ENCODE results near the gene TMEM150A. TPM values are rescaled to one million over a fixed set of nuclear protein-coding genes. Genes with fewer than 3 reads are reported as not detected.

The TMEM150A gene
- total RNA-seq, 4 donors from 2014 or later: 5.8 to 13.7 (median 9.5) TPM

- intact Hi-C loops (cut with DNase I; ENCODE audit: low total_unique reads): no loop called here
- peak overlapping the region; percentile 52 for H3K4me3 ChIP-seq (ENCODE audit: low read depth, poor library complexity, severe bottlenecking)
- peak; percentile 72 to 94 for DNase-seq (ENCODE audit: low spot score in 2 of 2)
- no peak for TF ChIP-seq POLR2A (IDR thresholded peaks at IDR 0.05)
- no peak for TF ChIP-seq CTCF (IDR thresholded peaks at IDR 0.05)
- 10 to 25% methylated on average over 12 to 27 of the region's 36 CpGs for WGBS, 2 donors
Observed at GRCh38 chr2:85601771-85602475, 575 bp downstream of the TMEM150A start.

- peak in 1 of 2 donors; percentile 81 for DNase-seq (ENCODE audit: low spot score in 2 of 2)
- 63 to 75% methylated on average over 5 to 6 of the region's 6 CpGs for WGBS, 2 donors
- intact Hi-C loops (cut with DNase I; ENCODE audit: low total_unique reads): no loop called here
- peak overlapping the region; percentile 52 for H3K4me3 ChIP-seq (ENCODE audit: low read depth, poor library complexity, severe bottlenecking)
- TF ChIP-seq POLR2A (IDR thresholded peaks at IDR 0.05) (no peak), CTCF (IDR thresholded peaks at IDR 0.05) (no peak)
Observed at GRCh38 chr2:85600951-85601770, 1.3 kb downstream of the TMEM150A start.

- intact Hi-C loops (cut with DNase I; ENCODE audit: low total_unique reads): no loop called here
- no peak overlapping the region for H3K4me3 ChIP-seq (ENCODE audit: low read depth, poor library complexity, severe bottlenecking)
- DNase-seq (ENCODE audit: low spot score in 2 of 2): no peak
- no peak for TF ChIP-seq POLR2A (IDR thresholded peaks at IDR 0.05)
- no peak for TF ChIP-seq CTCF (IDR thresholded peaks at IDR 0.05)
- 75% methylated on average over 3 of the region's 3 CpGs for WGBS, 2 donors
Observed at GRCh38 chr2:85600235-85600575, 2.3 kb downstream of the TMEM150A start.

GRCh38 chr2:85599468-85600234, 2.8 kb downstream of the TMEM150A start:
- H3K4me3 ChIP-seq (ENCODE audit: low read depth, poor library complexity, severe bottlenecking): no peak overlapping the region
- intact Hi-C loops (cut with DNase I; ENCODE audit: low total_unique reads): no loop called here
- WGBS, 2 donors: 58% methylated on average over 15 to 17 of the region's 17 CpGs
- DNase-seq (ENCODE audit: low spot score in 2 of 2): no peak
- no peak for TF ChIP-seq POLR2A (IDR thresholded peaks at IDR 0.05)
- no peak for TF ChIP-seq CTCF (IDR thresholded peaks at IDR 0.05)

- intact Hi-C loops (cut with DNase I; ENCODE audit: low total_unique reads): no loop called here
- H3K4me3 ChIP-seq (ENCODE audit: low read depth, poor library complexity, severe bottlenecking): no peak overlapping the region
- WGBS, 2 donors: 75 to 79% methylated on average over 14 of the region's 14 CpGs
- TF ChIP-seq POLR2A (IDR thresholded peaks at IDR 0.05) (no peak), CTCF (IDR thresholded peaks at IDR 0.05) (no peak)
- no peak for DNase-seq (ENCODE audit: low spot score in 2 of 2)
Observed at GRCh38 chr2:85598594-85599340, 3.7 kb downstream of the TMEM150A start.
